Measurements from ENCODE around the gene UNC13B. TPM values are rescaled to one million over a fixed set of nuclear protein-coding genes. Genes with fewer than 3 reads are reported as not detected.
"Not testable (repeated sequence)": the region's sequence is repeated elsewhere in the genome, so short reads cannot be mapped to it uniquely, and the experiment has no call there.

Gene UNC13B
- total RNA-seq, 4 donors from 2014 or later = 19.1 to 46.9 (median 35.1) TPM

DNA sequence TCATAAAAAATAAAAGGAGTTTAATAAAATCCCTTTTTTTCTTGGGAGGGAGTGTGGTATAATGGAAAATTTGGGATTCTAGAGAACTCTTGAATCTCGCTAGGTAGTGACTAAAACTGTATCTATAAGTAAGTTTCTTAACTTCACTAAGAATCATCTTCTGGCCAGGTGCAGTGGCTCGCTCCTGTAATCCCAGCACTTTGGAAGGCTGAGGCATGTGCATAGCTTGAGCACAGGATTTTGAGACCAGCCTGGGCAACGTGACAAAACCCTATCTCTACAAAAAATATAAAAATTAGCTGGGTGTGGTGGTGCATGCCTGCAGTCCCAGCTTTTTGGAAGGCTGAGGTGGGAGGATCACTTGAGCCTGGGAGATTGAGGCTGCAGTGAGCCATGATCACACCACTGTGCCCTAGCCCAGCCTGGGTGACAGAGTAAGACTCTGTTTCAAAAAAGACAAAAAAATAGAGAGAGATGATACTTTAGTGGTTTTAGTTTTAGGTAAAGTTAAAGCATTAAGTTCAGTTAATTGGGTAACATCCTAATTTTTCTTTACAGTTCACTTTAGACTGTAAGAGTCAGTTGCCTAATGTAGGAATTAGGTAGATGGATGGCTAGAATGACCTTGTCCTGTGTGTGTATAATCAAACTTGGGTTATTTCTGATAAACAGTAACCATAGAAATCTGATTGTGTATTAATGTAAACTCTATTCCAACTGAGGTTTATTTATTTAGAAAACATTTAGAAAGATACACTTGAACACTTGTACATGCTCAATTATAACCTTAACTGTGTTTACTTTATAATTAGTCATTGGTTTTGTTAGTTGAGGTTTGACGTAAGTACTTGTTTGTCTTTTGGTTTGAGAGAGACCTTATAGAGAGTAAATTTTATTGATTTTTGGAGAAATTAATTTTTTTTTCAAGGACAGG is 17.8 kb downstream of the UNC13B start:
- WGBS, 2 donors = 92 to 94% methylated on average over 4 of the region's 4 CpGs
- no peaks in the 10 kb centered on the region for H3K9me3 ChIP-seq
- H3K36me3 ChIP-seq = no peaks in the 10 kb centered on the region
- H3K4me1 ChIP-seq = peaks cover 0 to 6% of the 10 kb centered on the region in 2 donors
- no peak for TF ChIP-seq POLR2A (IDR thresholded peaks at IDR 0.05)
- TF ChIP-seq, protein P1, sequence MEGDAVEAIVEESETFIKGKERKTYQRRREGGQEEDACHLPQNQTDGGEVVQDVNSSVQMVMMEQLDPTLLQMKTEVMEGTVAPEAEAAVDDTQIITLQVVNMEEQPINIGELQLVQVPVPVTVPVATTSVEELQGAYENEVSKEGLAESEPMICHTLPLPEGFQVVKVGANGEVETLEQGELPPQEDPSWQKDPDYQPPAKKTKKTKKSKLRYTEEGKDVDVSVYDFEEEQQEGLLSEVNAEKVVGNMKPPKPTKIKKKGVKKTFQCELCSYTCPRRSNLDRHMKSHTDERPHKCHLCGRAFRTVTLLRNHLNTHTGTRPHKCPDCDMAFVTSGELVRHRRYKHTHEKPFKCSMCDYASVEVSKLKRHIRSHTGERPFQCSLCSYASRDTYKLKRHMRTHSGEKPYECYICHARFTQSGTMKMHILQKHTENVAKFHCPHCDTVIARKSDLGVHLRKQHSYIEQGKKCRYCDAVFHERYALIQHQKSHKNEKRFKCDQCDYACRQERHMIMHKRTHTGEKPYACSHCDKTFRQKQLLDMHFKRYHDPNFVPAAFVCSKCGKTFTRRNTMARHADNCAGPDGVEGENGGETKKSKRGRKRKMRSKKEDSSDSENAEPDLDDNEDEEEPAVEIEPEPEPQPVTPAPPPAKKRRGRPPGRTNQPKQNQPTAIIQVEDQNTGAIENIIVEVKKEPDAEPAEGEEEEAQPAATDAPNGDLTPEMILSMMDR (IDR thresholded peaks at IDR 0.05) = no peak
- DNase-seq = no peak
- no peak overlapping the region for H3K4me3 ChIP-seq (replicated peaks in 1 of 3)
- H3K27me3 ChIP-seq = no peaks in the 10 kb centered on the region
- H3K27ac ChIP-seq = no peak overlapping the region
- intact Hi-C loops (cut with DNase I) = no loop called here

DNA sequence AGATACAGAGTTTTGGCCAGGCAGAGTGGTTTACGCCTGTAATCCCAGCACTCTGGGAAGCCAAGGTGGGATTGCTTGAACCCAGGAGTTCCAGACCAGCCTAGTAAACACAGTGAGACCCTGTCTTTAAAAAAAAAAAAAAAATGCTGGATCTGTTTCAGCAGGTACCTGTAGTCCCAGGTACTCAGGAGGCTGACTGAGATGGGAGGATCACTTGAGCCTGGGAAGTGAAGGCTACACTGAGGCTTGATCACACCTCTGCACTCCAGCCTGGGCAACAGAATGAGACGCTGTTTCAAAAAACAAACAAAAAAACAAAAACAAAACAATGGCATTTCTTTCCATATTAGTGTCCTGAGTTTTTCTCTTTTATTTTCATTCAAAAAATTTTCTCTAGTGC is 19.0 kb downstream of the UNC13B start:
- Histone ChIP-seq H3K9me3 (no peaks in the 10 kb centered on the region), H3K4me1 (peaks cover 0 to 6% of the 10 kb centered on the region in 2 donors), H3K27me3 (no peaks in the 10 kb centered on the region), H3K36me3 (no peaks in the 10 kb centered on the region), H3K27ac (no peak overlapping the region), H3K4me3 (replicated peaks in 1 of 3) (no peak overlapping the region)
- intact Hi-C loops (cut with DNase I) = no loop called here
- no peak for DNase-seq
- WGBS, 2 donors = 94 to 95% methylated on average over 2 of the region's 2 CpGs
- TF ChIP-seq, protein P1 (IDR thresholded peaks at IDR 0.05) = no peak
- no peak for TF ChIP-seq POLR2A (IDR thresholded peaks at IDR 0.05)

DNA sequence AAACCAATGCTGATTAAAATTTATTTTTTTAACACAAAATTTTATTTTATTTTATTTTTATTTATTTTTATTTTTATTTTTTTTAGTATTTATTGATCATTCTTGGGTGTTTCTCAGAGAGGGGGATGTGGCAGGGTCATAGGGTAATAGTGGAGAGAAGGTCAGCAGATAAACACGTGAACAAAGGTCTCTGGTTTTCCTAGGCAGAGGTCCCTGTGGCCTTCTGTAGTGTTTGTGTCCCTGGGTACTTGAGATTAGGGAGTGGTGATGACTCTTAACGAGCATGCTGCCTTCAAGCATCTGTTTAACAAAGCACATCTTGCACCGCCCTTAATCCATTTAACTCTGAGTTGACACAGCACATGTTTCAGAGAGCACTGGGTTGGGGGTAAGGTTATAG is 20.6 kb downstream of the UNC13B start:
- WGBS, 2 donors = 47 to 56% methylated on average over 3 of the region's 3 CpGs
- H3K27me3 ChIP-seq; H3K9me3 ChIP-seq; DNase-seq; H3K36me3 ChIP-seq; H3K4me3 ChIP-seq (replicated peaks in 1 of 3); H3K27ac ChIP-seq; intact Hi-C loops (cut with DNase I); H3K4me1 ChIP-seq: not testable (repeated sequence)

DNA sequence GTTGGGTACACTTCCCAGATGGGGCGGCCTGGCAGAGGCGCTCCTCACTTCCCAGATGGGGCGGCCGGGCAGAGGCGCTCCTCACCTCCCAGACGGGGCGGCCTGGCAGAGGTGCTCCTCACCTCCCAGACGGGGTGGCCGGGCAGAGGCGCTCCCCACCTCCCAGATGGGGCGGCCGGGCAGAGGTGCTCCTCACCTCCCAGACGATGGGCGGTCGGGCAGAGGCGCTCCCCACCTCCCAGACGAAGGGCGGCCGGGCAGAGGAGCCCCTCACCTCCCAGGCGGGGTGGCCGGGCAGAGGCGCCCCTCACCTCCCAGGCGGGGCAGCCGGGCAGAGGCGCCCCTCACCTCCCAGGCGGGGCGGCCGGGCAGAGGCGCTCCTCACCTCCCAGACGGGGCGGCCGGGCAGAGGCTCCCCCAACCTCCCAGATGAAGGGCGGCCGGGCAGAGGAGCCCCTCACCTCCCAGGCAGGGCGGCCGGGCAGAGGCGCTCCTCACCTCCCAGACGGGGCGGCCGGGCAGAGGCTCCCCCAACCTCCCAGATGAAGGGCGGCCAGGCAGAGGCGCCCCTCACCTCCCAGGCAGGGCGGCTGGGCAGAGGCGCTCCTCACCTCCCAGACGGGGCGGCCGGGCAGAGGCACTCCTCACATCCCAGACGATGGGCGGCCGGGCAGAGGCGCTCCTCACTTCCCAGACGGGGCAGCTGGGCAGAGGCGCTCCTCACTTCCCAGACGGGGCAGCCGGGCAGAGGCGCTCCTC is 21.4 kb downstream of the UNC13B start:
- H3K4me1 ChIP-seq; H3K27ac ChIP-seq; H3K36me3 ChIP-seq; intact Hi-C loops (cut with DNase I); DNase-seq; H3K4me3 ChIP-seq (replicated peaks in 1 of 3); H3K27me3 ChIP-seq; H3K9me3 ChIP-seq: not testable (repeated sequence)
- WGBS, 2 donors = 94 to 95% methylated on average over 11 to 32 of the region's 56 CpGs

DNA sequence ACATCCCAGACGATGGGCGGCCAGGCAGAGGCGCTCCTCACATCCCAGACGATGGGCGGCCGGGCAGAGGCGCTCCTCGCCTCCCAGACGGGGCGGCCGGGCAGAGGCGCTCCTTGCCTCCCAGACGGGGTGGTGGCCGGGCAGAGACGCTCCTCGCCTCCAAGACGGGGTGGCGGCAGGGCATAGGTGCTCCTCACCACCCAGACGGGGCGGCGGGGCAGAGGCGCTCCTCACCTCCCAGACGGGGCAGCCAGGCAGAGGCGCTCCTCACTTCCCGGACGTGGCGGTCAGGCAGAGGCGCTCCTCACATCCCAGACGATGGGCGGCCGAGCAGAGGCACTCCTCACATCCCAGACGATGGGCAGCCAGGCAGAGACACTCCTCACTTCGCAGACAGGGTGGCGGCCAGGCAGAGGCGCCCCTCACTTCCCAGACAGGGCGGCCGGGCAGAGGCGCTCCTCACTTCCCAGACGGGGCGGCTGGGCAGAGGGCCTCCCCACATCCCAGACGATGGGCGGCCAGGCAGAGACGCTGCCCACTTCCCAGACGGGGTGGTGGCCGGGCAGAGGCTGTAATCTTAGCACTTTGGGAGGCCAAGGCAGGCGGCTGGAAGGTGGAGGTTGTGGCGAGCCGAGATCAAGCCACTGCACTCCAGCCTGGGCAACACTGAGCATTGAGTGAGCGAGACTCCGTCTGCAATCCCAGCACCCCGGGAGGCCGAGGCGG is 22.1 kb downstream of the UNC13B start:
- H3K27me3 ChIP-seq; H3K27ac ChIP-seq; H3K9me3 ChIP-seq; intact Hi-C loops (cut with DNase I); H3K36me3 ChIP-seq; H3K4me1 ChIP-seq; H3K4me3 ChIP-seq (replicated peaks in 1 of 3); DNase-seq: not testable (repeated sequence)
- 96 to 98% methylated on average over 29 to 50 of the region's 53 CpGs for WGBS, 2 donors

DNA sequence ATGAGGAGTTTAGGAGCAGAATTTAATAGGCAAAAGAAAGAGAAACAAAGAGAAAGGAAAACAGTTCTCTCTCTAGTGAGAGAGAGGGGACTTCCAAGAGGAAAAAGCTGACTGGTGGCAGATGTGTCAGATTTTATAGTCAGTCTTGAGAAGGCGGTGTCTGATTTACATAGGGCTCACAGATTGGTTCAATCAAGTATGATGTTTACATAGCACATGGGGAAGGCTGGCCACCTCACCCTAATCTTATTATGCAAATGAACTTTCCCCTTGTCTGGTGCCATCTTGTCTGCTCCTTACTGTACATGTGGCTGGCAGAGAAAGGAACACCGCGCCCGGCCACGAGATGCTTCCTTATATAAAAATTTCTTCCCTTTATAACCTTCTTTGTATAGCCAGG is 24.7 kb downstream of the UNC13B start:
- no peak for DNase-seq
- H3K27me3 ChIP-seq = no peaks in the 10 kb centered on the region
- no peaks in the 10 kb centered on the region for H3K9me3 ChIP-seq
- H3K27ac ChIP-seq = no peak overlapping the region
- intact Hi-C loops (cut with DNase I) = no loop called here
- 95 to 98% methylated on average over 5 of the region's 5 CpGs for WGBS, 2 donors
- H3K4me3 ChIP-seq (replicated peaks in 1 of 3) = no peak overlapping the region
- peaks cover 0 to 6% of the 10 kb centered on the region in 2 donors for H3K4me1 ChIP-seq
- no peaks in the 10 kb centered on the region for H3K36me3 ChIP-seq
- TF ChIP-seq, protein P1 (IDR thresholded peaks at IDR 0.05) = no peak
- no peak for TF ChIP-seq POLR2A (IDR thresholded peaks at IDR 0.05)
